ENCODE measurements around the gene CREB3L1.

DNA sequence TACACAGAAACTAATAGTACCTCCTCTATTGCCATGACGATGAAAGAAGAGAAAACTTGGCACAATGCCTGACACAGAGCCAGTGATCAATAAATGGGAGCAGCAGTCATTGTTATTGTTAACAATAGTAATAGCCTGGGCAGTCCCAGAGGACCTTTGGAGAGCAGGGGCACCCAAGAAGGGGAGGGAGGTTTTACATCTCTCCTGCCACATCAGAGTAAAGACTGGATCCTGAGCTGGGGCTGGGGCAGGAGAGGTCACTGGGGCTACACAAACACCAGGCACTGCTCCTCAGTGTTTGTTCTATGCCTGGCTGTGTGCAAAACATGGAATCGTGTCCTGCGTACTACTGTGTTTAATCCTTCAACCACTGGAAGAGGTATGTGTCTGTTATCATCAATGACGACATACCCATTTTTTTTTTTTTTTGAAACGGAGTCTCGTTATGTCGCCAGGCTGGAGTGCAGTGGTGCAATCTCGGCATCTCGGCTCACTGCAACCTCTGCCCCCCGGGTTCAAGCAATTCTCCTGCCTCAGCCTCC is 25.0 kb upstream of the CREB3L1 start:
- no peak for TF ChIP-seq ZNF565 (CRISPR knock-in tag; conservative IDR thresholded peaks at IDR 0.05; ENCODE audit: low read depth)
- no peak for TF ChIP-seq PPARA (CRISPR knock-in tag; IDR thresholded peaks at IDR 0.05; ENCODE audit: borderline replicate concordance)
- no peak for TF ChIP-seq ZFP3 (CRISPR knock-in tag; IDR thresholded peaks at IDR 0.05)
- no peak for TF ChIP-seq CREB5 (CRISPR knock-in tag; IDR thresholded peaks at IDR 0.05; ENCODE audit: low read depth)
- no peak for TF ChIP-seq SNAI2 (CRISPR knock-in tag; IDR thresholded peaks at IDR 0.05)
- TF ChIP-seq ARNTL (CRISPR knock-in tag; IDR thresholded peaks at IDR 0.05; ENCODE audit: borderline replicate concordance, low read depth): no peak
- no peak for TF ChIP-seq ZC3H10 (CRISPR knock-in tag; IDR thresholded peaks at IDR 0.05)
- no peak for TF ChIP-seq ISL1 (CRISPR knock-in tag; IDR thresholded peaks at IDR 0.05)
- TF ChIP-seq, protein P1, sequence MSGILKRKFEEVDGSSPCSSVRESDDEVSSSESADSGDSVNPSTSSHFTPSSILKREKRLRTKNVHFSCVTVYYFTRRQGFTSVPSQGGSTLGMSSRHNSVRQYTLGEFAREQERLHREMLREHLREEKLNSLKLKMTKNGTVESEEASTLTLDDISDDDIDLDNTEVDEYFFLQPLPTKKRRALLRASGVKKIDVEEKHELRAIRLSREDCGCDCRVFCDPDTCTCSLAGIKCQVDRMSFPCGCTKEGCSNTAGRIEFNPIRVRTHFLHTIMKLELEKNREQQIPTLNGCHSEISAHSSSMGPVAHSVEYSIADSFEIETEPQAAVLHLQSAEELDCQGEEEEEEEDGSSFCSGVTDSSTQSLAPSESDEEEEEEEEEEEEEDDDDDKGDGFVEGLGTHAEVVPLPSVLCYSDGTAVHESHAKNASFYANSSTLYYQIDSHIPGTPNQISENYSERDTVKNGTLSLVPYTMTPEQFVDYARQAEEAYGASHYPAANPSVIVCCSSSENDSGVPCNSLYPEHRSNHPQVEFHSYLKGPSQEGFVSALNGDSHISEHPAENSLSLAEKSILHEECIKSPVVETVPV (CRISPR knock-in tag; IDR thresholded peaks at IDR 0.05): no peak

All from SK-N-SH treated with all-trans-retinoic acid at 6 μM for 48 hours (cell line).